Loucy (cell line): ENCODE data around the gene SORL1-AS1.

Source experiments
- H2AFZ ChIP-seq: fragments of 200-600 bp; sonication (generic); 2 replicates; pipeline ENCODE4 v1.6.0; 2016; ENCODE audit warnings: antibody characterized with exemption, mild to moderate bottlenecking, low read length, moderate library complexity
- H3F3A ChIP-seq: fragments of 200-600 bp; 2 replicates; pipeline ENCODE4 v1.6.0; 2016; ENCODE audit warnings: antibody characterized with exemption, low read depth, mild to moderate bottlenecking
- H3K27me3 ChIP-seq: fragments of 200-600 bp; sonication (generic); 2 replicates; pipeline ENCODE4 v1.6.1; 2014; ENCODE audit warnings: low read length, mild to moderate bottlenecking; ENCODE audit not compliant: insufficient read depth, poor library complexity, severe bottlenecking
- H3K36me3 ChIP-seq: fragments of 200-600 bp; sonication (generic); 2 replicates; pipeline ENCODE4 v1.6.1; 2016; ENCODE audit warnings: low read length; ENCODE audit not compliant: insufficient read depth
- H3K4me1 ChIP-seq: fragments of 200-600 bp; sonication (generic); 2 replicates; pipeline ENCODE4 v1.5.1; 2014; ENCODE audit warnings: low read length, mild to moderate bottlenecking; ENCODE audit not compliant: insufficient read depth, poor library complexity, severe bottlenecking
- H3K4me2 ChIP-seq: fragments of 200-600 bp; sonication (generic); 2 replicates; pipeline ENCODE4 v1.6.0; 2014; ENCODE audit warnings: antibody characterized with exemption, low read length, low read depth, mild to moderate bottlenecking; ENCODE audit not compliant: poor library complexity, severe bottlenecking
- H3K4me3 ChIP-seq: fragments of 200-600 bp; sonication (generic); 2 replicates; pipeline ENCODE4 v1.5.1; 2014; ENCODE audit warnings: low read length, mild to moderate bottlenecking, mixed read lengths; ENCODE audit not compliant: poor library complexity, severe bottlenecking
- H3K79me2 ChIP-seq: fragments of 200-600 bp; sonication (generic); 2 replicates; pipeline ENCODE4 v1.6.1; 2014; ENCODE audit warnings: low read length; ENCODE audit not compliant: insufficient read depth
- H3K9ac ChIP-seq: fragments of 200-600 bp; sonication (generic); 2 replicates; pipeline ENCODE4 v1.6.0; 2014; ENCODE audit warnings: mild to moderate bottlenecking, low read depth, low read length, moderate library complexity; ENCODE audit not compliant: poor library complexity, severe bottlenecking
- H3K9me2 ChIP-seq: fragments of 200-600 bp; sonication (generic); replicated peaks from 2 replicates; pipeline ENCODE4 v1.6.1; 2016; ENCODE audit warnings: low read depth, low read length, mixed read lengths
- H3K9me3 ChIP-seq: fragments of 200-600 bp; sonication (generic); 2 replicates; pipeline ENCODE4 v1.6.1; 2014; ENCODE audit warnings: mild to moderate bottlenecking, antibody characterized with exemption, low read length, low read depth; ENCODE audit not compliant: insufficient read depth
- H4K20me1 ChIP-seq: fragments of 200-600 bp; sonication (generic); 2 replicates; pipeline ENCODE4 v1.6.0; 2014; ENCODE audit warnings: antibody characterized with exemption, low read length, mild to moderate bottlenecking; ENCODE audit not compliant: insufficient read depth, poor library complexity, severe bottlenecking
- EZH2phosphoT487 ChIP-seq: fragments of 200-600 bp; IDR thresholded peaks from 2 replicates; pipeline ENCODE4 v1.6.1; 2018; ENCODE audit warnings: antibody characterized with exemption, mild to moderate bottlenecking, moderate library complexity, borderline replicate concordance
- TF ChIP-seq, protein P1 (sequence below): fragments of 200-600 bp; sonication (generic); conservative IDR thresholded peaks from 2 replicates; pipeline ENCODE4 v1.5.1; 2014; ENCODE audit warnings: mild to moderate bottlenecking, antibody characterized with exemption, low read length

Gene SORL1-AS1

GRCh38 chr11:121461843-121462242, 9.1 kb upstream of the SORL1-AS1 start:
- TF ChIP-seq, protein P1, sequence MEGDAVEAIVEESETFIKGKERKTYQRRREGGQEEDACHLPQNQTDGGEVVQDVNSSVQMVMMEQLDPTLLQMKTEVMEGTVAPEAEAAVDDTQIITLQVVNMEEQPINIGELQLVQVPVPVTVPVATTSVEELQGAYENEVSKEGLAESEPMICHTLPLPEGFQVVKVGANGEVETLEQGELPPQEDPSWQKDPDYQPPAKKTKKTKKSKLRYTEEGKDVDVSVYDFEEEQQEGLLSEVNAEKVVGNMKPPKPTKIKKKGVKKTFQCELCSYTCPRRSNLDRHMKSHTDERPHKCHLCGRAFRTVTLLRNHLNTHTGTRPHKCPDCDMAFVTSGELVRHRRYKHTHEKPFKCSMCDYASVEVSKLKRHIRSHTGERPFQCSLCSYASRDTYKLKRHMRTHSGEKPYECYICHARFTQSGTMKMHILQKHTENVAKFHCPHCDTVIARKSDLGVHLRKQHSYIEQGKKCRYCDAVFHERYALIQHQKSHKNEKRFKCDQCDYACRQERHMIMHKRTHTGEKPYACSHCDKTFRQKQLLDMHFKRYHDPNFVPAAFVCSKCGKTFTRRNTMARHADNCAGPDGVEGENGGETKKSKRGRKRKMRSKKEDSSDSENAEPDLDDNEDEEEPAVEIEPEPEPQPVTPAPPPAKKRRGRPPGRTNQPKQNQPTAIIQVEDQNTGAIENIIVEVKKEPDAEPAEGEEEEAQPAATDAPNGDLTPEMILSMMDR: no peak
- no peak for TF ChIP-seq EZH2phosphoT487
- H3K36me3 ChIP-seq: no peaks in the 10 kb centered on the region
- H3F3A ChIP-seq: no peaks in the 10 kb centered on the region
- H3K79me2 ChIP-seq: peaks cover 100% of the 10 kb centered on the region
- H3K9ac ChIP-seq: no peak overlapping the region
- H3K9me2 ChIP-seq: no peaks in the 10 kb centered on the region
- H4K20me1 ChIP-seq: peaks cover 45% of the 10 kb centered on the region
- no peak overlapping the region for H2AFZ ChIP-seq
- no peaks in the 10 kb centered on the region for H3K9me3 ChIP-seq
- H3K27me3 ChIP-seq: no peaks in the 10 kb centered on the region
- peak overlapping the region; percentile 13 for H3K4me2 ChIP-seq
- peaks cover 81% of the 10 kb centered on the region for H3K4me1 ChIP-seq
- H3K4me3 ChIP-seq: no peak overlapping the region

DNA sequence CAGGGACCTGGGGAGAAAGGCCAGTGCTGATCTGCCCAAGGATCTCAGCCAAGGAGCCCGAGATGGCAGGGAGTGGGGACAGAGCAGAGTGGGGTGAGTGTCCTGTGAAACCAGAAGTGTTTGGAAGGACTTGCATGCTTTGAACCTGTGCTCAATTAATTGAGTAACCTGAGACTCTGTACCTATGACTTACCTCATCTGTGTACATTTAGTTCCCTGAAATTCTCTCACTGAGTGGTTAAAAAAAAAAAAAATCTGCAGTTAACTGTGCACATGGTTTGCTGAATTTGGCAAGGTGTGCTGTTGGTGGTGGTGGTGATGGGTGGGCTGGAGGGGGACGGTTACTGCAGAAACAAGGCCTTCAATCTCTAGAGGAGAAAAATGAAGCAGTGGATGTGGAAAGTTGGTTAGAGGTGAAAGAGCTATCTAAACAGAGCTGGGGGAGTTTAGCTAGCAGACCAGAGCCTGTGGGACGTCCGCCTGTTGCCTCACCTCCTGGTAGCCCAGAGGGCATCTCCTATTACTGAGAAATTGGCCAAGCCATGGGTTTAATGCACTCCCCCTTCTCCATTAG, 8.3 kb upstream of the SORL1-AS1 start:
- H3K9ac ChIP-seq: no peak overlapping the region
- no peaks in the 10 kb centered on the region for H3K9me3 ChIP-seq
- H3K4me2 ChIP-seq: no peak overlapping the region
- no peaks in the 10 kb centered on the region for H3K9me2 ChIP-seq
- TF ChIP-seq, protein P1: no peak
- no peak for TF ChIP-seq EZH2phosphoT487
- peaks cover 81% of the 10 kb centered on the region for H3K4me1 ChIP-seq
- peaks cover 43% of the 10 kb centered on the region for H4K20me1 ChIP-seq
- H3K27me3 ChIP-seq: no peaks in the 10 kb centered on the region
- H3K4me3 ChIP-seq: no peak overlapping the region
- H3K79me2 ChIP-seq: peaks cover 100% of the 10 kb centered on the region
- no peaks in the 10 kb centered on the region for H3K36me3 ChIP-seq
- H3F3A ChIP-seq: no peaks in the 10 kb centered on the region
- H2AFZ ChIP-seq: no peak overlapping the region

GRCh38 chr11:121459413-121460017, 6.7 kb upstream of the SORL1-AS1 start:
- Histone ChIP-seq H3K36me3 (no peaks in the 10 kb centered on the region), H2AFZ (no peak overlapping the region), H3K27me3 (no peaks in the 10 kb centered on the region), H3K79me2 (peaks cover 100% of the 10 kb centered on the region), H3K9me3 (no peaks in the 10 kb centered on the region), H3K4me1 (peaks cover 84% of the 10 kb centered on the region), H3K9ac (peak overlapping the region; percentile 8), H3F3A (no peaks in the 10 kb centered on the region), H3K4me2 (peak overlapping the region; percentile 87), H3K9me2 (no peaks in the 10 kb centered on the region), H3K4me3 (peak overlapping the region; percentile 21), H4K20me1 (peaks cover 39% of the 10 kb centered on the region)
- no peak for TF ChIP-seq EZH2phosphoT487
- TF ChIP-seq, protein P1: no peak
